HL-60 (cell line): Measurements from ENCODE around the gene KRT17.

ENCODE experiments used
- CTCF ChIP-seq: IDR thresholded peaks from one replicate; pipeline ENCODE4 v1.5.1; 2011; ENCODE audit warnings: low read length, control low read depth, inconsistent platforms; ENCODE audit not compliant: insufficient read depth
- GABPA ChIP-seq: IDR thresholded peaks from 2 replicates; pipeline ENCODE4 v1.6.1; 2012; ENCODE audit warnings: low read depth
- POLR2AphosphoS5 ChIP-seq: IDR thresholded peaks from 2 replicates; pipeline ENCODE4 v1.6.1; 2012; ENCODE audit warnings: low read depth
- REST ChIP-seq: IDR thresholded peaks from 2 replicates; pipeline ENCODE4 v1.6.1; 2012; ENCODE audit warnings: low read depth; ENCODE audit not compliant: insufficient replicate concordance

GRCh38 chr17:41621916-41622315 is 2.5 kb downstream of the KRT17 start:
- TF ChIP-seq CTCF, result no peak
- no peak for TF ChIP-seq POLR2AphosphoS5
- TF ChIP-seq REST, result no peak
- no peak for TF ChIP-seq GABPA
